Esophagus muscularis mucosa (tissue), 4 donors: ENCODE results near the gene ITGA2. TPM values are rescaled to one million over a fixed set of nuclear protein-coding genes. Genes with fewer than 3 reads are reported as not detected.
A peak's percentile ranks its signal among the peaks of the same experiment; 100 is the strongest.

Experiments used
- DNase-seq: peaks from one replicate; pipeline ENCODE4 v3.0.0-alpha.2; 2017; ENCODE audit errors: extremely low spot score
- H3K27ac ChIP-seq, 4 donors: fragments of 200-600 bp; sonication (generic); replicated peaks in 1 of 4; 1 replicate in 3 of 4; 2 replicates in 1 of 4; pipeline ENCODE4 v1.5.1; 2016 to 2019; ENCODE audit warnings: mild to moderate bottlenecking in 1 of 4
- H3K27me3 ChIP-seq, 4 donors: fragments of 200-600 bp; sonication (generic); one replicate each; pipeline versions ENCODE4 v1.5.1 to v1.6.0; 2016 to 2019
- H3K36me3 ChIP-seq, 4 donors: fragments of 200-600 bp; sonication (generic); one replicate each; pipeline ENCODE4 v1.5.1; 2016 to 2019
- H3K4me1 ChIP-seq, 4 donors: fragments of 200-600 bp; sonication (generic); one replicate each; pipeline ENCODE4 v1.5.1; 2016 to 2019
- H3K4me3 ChIP-seq, 4 donors: fragments of 200-600 bp; sonication (generic); 1 replicate in 2 of 4; 2 replicates in 2 of 4; pipeline ENCODE4 v1.5.1; 2016 to 2019; ENCODE audit warnings: mild to moderate bottlenecking in 4 of 4, moderate library complexity in 1 of 4
- H3K9me3 ChIP-seq, 4 donors: fragments of 200-600 bp; sonication (generic); 1 replicate in 3 of 4; 2 replicates in 1 of 4; pipeline ENCODE4 v1.5.1; 2016 to 2019
- CTCF ChIP-seq, 3 experiments: fragments of 200-600 bp in 2 of 3; fragments of 450-650 bp in 1 of 3; sonication (generic) in 2 of 3; IDR thresholded peaks; one replicate each; pipeline ENCODE4 v1.5.1; 2017 to 2019; ENCODE audit warnings: antibody characterized with exemption in 3 of 3, mild to moderate bottlenecking in 2 of 3, moderate library complexity in 1 of 3
- EP300 ChIP-seq: sonication (generic); formaldehyde crosslinking; IDR thresholded peaks from one replicate; pipeline ENCODE4 v1.6.1; 2017; ENCODE audit warnings: antibody characterized with exemption
- POLR2A ChIP-seq: fragments of 450-650 bp; IDR thresholded peaks from one replicate; pipeline ENCODE4 v1.6.1; 2017; ENCODE audit warnings: antibody characterized with exemption, moderate library complexity, mild to moderate bottlenecking, low read depth
- POLR2AphosphoS5 ChIP-seq, 2 donors: sonication (generic); formaldehyde crosslinking; IDR thresholded peaks; one replicate each; pipeline ENCODE4 v1.6.1; 2017; ENCODE audit warnings: antibody characterized with exemption in 2 of 2
- WGBS: methylation state at CpG from one replicate; pipeline ENCODE4 v1.1.5; 2018; 5-methylcytosine and 5-hydroxymethylcytosine counted together
- intact Hi-C: fragments of 100-400 bp; cut with DNase I; formaldehyde crosslinking; loops from one replicate; pipeline ENCODE4 v1.15.1; 2023
- total RNA-seq, 4 donors: library from RNA; depleted of rRNA; stranded (reverse); fragments of >200 nt; gene quantifications; one replicate each; pipeline versions ENCODE4 v1.1.0 to v1.2.1, GENCODE V29; 2016

Gene ITGA2
- total RNA-seq, 4 donors from 2014 or later, result 5.0 to 9.6 (median 7.8) TPM

DNA sequence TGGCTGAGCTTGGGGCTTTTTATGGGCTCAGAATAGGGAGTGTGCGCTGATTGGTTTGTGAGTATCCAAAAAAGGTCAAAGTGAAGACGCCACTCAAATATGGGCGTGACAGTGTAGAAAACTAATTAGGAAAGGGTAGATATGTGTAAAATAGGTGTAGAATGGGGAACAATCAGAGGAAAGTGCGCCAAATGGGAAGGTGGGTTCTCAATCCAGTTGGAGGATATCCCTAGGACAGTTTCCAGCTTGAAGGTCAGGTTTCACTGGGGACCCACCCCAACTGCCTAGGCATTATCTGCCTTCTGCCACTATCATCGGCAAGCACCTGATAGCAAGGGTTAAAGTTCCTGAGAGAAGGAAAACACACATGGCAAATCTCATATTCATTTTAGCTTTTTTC is 129.7 kb downstream of the ITGA2 start:
- DNase-seq, result no peak
- H3K9me3 ChIP-seq, result no peaks in the 10 kb centered on the region
- H3K4me1 ChIP-seq, result no peaks in the 10 kb centered on the region
- no peak for TF ChIP-seq POLR2AphosphoS5 (IDR thresholded peaks at IDR 0.05)
- TF ChIP-seq EP300, result no peak
- TF ChIP-seq POLR2A, result no peak
- no peak for TF ChIP-seq CTCF (IDR thresholded peaks at IDR 0.05)
- H3K36me3 ChIP-seq, result no peaks in the 10 kb centered on the region
- no peak overlapping the region for H3K4me3 ChIP-seq
- no peaks in the 10 kb centered on the region for H3K27me3 ChIP-seq
- intact Hi-C loops, result no loop called here
- WGBS, result 98% methylated on average over 5 of the region's 5 CpGs
- H3K27ac ChIP-seq, result no peak overlapping the region

DNA sequence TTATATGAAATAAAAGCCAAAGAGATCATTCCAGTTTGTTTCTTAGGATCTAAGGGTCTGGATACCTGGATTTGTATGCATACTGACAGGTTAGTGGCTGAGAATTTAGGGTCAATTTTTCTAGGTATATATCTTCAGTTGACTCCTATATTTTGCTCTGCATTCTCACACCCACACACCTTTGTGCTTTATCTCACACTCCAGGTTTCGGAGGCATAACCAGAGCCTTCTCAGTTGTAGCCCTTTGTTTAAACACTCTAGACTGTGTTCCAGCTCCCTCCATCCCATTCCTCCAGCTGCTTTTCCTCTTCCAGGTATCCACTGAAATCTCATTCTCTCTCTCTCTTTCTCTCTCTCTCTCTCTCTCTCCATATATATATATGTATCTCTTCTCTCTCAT is 131.0 kb downstream of the ITGA2 start:
- no peaks in the 10 kb centered on the region for H3K4me1 ChIP-seq
- H3K27ac ChIP-seq, result no peak overlapping the region
- no peak for DNase-seq
- TF ChIP-seq POLR2A (no peak), CTCF (IDR thresholded peaks at IDR 0.05) (no peak), EP300 (no peak), POLR2AphosphoS5 (IDR thresholded peaks at IDR 0.05) (no peak)
- intact Hi-C loops, result no loop called here
- no peaks in the 10 kb centered on the region for H3K36me3 ChIP-seq
- WGBS, result 96% methylated on average over 1 of the region's 1 CpG
- H3K27me3 ChIP-seq, result no peaks in the 10 kb centered on the region
- H3K4me3 ChIP-seq, result no peak overlapping the region
- no peaks in the 10 kb centered on the region for H3K9me3 ChIP-seq

DNA sequence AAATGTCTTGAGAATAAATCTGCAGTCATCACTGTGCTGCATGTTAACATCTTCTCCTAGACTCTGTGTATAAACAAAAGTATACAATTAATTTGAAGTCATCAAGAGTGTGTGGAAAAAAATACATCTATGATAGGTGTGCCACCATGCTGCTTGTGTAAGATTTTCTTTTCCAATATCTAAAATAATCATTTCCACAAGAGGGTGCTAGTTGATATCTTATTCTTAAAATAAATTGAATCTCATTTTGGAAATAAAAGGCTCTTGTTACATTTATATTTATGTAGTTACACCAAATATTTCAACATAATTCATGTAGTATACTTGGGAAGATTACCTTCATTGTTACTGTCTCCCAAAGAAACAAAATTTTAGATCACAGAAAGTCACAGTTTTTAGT is 134.6 kb downstream of the ITGA2 start:
- Histone ChIP-seq H3K4me3 (no peak overlapping the region), H3K36me3 (no peaks in the 10 kb centered on the region), H3K9me3 (no peaks in the 10 kb centered on the region), H3K27me3 (no peaks in the 10 kb centered on the region), H3K27ac (no peak overlapping the region), H3K4me1 (no peaks in the 10 kb centered on the region)
- intact Hi-C loops, result no loop called here
- TF ChIP-seq CTCF (IDR thresholded peaks at IDR 0.05) (peak in 1 of 3 experiments; percentile 9), EP300 (no peak)
- no peak for DNase-seq

GRCh38 chr5:53126521-53126920 is 137.4 kb downstream of the ITGA2 start:
- no peaks in the 10 kb centered on the region for H3K9me3 ChIP-seq
- no peak overlapping the region for H3K4me3 ChIP-seq
- no peak for TF ChIP-seq POLR2AphosphoS5 (IDR thresholded peaks at IDR 0.05)
- no peak for TF ChIP-seq EP300
- no peak for TF ChIP-seq CTCF (IDR thresholded peaks at IDR 0.05)
- no peak overlapping the region for H3K27ac ChIP-seq
- 93% methylated on average over 3 of the region's 3 CpGs for WGBS
- no peaks in the 10 kb centered on the region for H3K4me1 ChIP-seq
- no peak for DNase-seq
- no peaks in the 10 kb centered on the region for H3K27me3 ChIP-seq
- intact Hi-C loops, result no loop called here
- no peaks in the 10 kb centered on the region for H3K36me3 ChIP-seq

- no peaks in the 10 kb centered on the region for H3K27me3 ChIP-seq
- intact Hi-C loops, result no loop called here
- no peak for DNase-seq
- H3K4me1 ChIP-seq, result no peaks in the 10 kb centered on the region
- no peak overlapping the region for H3K4me3 ChIP-seq
- no peak overlapping the region for H3K27ac ChIP-seq
- no peaks in the 10 kb centered on the region for H3K36me3 ChIP-seq
- TF ChIP-seq POLR2AphosphoS5 (IDR thresholded peaks at IDR 0.05) (no peak), POLR2A (no peak), EP300 (no peak), CTCF (IDR thresholded peaks at IDR 0.05) (no peak)
- no peaks in the 10 kb centered on the region for H3K9me3 ChIP-seq
- WGBS, result 86% methylated on average over 1 of the region's 1 CpG
These were observed 138.0 kb downstream of the ITGA2 start for GRCh38 chr5:53127107-53127506.
